Activated CD8-positive, alpha-beta T cell treated with anti-CD3 and anti-CD28 coated beads for 36 hours (primary cell): ENCODE results near the gene APPL2. TPM values are rescaled to one million over a fixed set of nuclear protein-coding genes. Genes with fewer than 3 reads are reported as not detected.

Experiments used
- ATAC-seq: fragments of 200-7000 bp; cut with Tn5 transposase; one replicate; pipeline ENCODE4 v1.10.0; 2021; ENCODE audit warnings: mild to moderate bottlenecking, moderate library complexity
- CTCF ChIA-PET: fragments of 350-600 bp; sonication (Branson Sonifier 250); formaldehyde crosslinking; loops from one replicate; lab custom pipeline; 2021; ENCODE audit warnings: antibody characterized with exemption; lab: Charles Lee
- POLR2A ChIA-PET: fragments of 350-600 bp; sonication (Branson Sonifier 250); formaldehyde crosslinking; loops from one replicate; lab custom pipeline; 2021; ENCODE audit warnings: antibody characterized with exemption; lab: Charles Lee
- DNase-seq: peaks from one replicate; pipeline ENCODE4 v3.0.0-alpha.2; 2020
- H3K27ac Mint-ChIP-seq: one replicate; pipeline ENCODE4 v1.8.0; 2021; ENCODE audit warnings: mild to moderate bottlenecking, mixed read lengths
- H3K27me3 Mint-ChIP-seq: one replicate; pipeline ENCODE4 v1.8.0; 2021; ENCODE audit warnings: mixed read lengths
- H3K36me3 Mint-ChIP-seq: one replicate; pipeline ENCODE4 v1.8.0; 2021; ENCODE audit warnings: low read depth, mixed read lengths
- H3K4me1 Mint-ChIP-seq: one replicate; pipeline ENCODE4 v1.8.0; 2021; ENCODE audit warnings: low read depth, mixed read lengths
- H3K4me3 Mint-ChIP-seq: one replicate; pipeline ENCODE4 v1.8.0; 2021; ENCODE audit warnings: mild to moderate bottlenecking, moderate library complexity, mixed read lengths
- H3K9me3 Mint-ChIP-seq: one replicate; pipeline ENCODE4 v1.8.0; 2021; ENCODE audit warnings: mixed read lengths
- intact Hi-C: fragments of 100-400 bp; cut with micrococcal nuclease; formaldehyde crosslinking; loops from one replicate; pipeline ENCODE4 v1.10.0; 2022
- total RNA-seq, 2 experiments: library from RNA; stranded (reverse); gene quantifications; one replicate each; pipeline ENCODE4 v1.2.3, GENCODE V29; 2021
- TF ChIP-seq, protein P1 (sequence below): fragments of 200-600 bp; IDR thresholded peaks from one replicate; pipeline ENCODE4 v1.8.0; 2022; ENCODE audit warnings: antibody characterized with exemption, mild to moderate bottlenecking

The APPL2 gene
- total RNA-seq, 2 experiments from 2014 or later: 14.5 to 15.8 TPM

DNA sequence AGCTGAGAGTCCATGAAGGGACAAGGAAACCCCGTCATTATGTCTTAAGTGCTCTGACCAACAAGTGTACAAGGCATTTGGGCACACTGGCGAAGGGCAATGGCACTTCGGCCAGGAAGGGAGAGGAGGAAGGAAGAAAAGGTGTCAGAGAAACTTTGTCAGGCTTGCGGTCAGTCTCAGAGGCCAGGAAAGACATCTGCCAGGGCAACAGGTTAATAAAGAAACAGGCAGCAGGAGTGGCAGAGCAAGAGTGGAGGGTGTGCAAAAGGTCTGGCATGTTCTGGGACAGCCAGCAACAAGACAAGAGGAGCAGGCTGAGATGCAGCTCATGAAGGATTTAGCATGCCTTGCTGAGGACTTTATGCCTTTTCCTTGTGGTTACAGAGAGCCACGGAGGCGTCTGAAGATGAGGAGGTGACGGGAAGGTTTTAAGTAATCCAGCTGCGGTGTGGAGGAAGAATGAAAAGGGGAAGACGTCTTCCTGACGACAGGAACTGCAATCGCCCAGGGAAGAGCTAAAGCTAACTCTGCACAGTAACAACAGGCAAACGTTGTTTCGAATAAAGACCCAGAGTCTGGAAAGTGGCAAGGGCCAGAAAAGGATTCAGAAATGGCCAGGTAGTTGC lies 13.1 kb downstream of the APPL2 start:
- Mint-ChIP-seq H3K36me3 (peaks cover 18% of the 10 kb centered on the region), H3K4me1 (peaks cover 31% of the 10 kb centered on the region), H3K4me3 (no peak overlapping the region), H3K27me3 (no peaks in the 10 kb centered on the region), H3K27ac (no peak overlapping the region), H3K9me3 (no peaks in the 10 kb centered on the region)
- intact Hi-C loops: no loop called here
- CTCF ChIA-PET: no interaction called here
- TF ChIP-seq, protein P1, sequence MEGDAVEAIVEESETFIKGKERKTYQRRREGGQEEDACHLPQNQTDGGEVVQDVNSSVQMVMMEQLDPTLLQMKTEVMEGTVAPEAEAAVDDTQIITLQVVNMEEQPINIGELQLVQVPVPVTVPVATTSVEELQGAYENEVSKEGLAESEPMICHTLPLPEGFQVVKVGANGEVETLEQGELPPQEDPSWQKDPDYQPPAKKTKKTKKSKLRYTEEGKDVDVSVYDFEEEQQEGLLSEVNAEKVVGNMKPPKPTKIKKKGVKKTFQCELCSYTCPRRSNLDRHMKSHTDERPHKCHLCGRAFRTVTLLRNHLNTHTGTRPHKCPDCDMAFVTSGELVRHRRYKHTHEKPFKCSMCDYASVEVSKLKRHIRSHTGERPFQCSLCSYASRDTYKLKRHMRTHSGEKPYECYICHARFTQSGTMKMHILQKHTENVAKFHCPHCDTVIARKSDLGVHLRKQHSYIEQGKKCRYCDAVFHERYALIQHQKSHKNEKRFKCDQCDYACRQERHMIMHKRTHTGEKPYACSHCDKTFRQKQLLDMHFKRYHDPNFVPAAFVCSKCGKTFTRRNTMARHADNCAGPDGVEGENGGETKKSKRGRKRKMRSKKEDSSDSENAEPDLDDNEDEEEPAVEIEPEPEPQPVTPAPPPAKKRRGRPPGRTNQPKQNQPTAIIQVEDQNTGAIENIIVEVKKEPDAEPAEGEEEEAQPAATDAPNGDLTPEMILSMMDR: no peak
- ATAC-seq (no peak), DNase-seq (no peak)
- POLR2A ChIA-PET: no interaction called here

DNA sequence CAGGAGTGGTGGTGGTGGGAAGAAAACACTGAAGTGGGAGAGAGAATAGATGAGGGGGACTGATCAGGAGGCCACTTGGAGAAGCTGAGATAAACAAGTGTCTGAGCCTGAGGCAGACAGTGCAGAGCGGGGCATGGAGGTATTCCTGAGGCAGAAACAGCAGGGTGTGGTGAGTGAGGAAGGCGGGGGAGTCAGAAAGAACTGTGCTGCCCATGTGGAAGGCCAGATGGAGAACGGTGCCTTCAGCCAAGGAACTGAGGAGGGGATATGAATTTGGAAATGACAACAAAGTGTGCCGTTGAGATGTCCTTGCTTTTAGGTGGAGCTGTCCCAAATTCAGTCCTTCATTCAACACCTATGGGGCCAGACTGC lies 13.7 kb downstream of the APPL2 start:
- Mint-ChIP-seq H3K36me3 (peaks cover 15% of the 10 kb centered on the region), H3K9me3 (no peaks in the 10 kb centered on the region), H3K4me3 (no peak overlapping the region), H3K27me3 (no peaks in the 10 kb centered on the region), H3K4me1 (peaks cover 25% of the 10 kb centered on the region), H3K27ac (no peak overlapping the region)
- POLR2A ChIA-PET: interaction anchor here (1.4 kb wide), 1 partner anchor 13 kb away, joined by 3 read pairs; the partner anchor contains the start of gene APPL2
- no peak for ATAC-seq
- no peak for DNase-seq
- intact Hi-C loops: no loop called here
- CTCF ChIA-PET: no interaction called here
- TF ChIP-seq, protein P1: no peak

DNA sequence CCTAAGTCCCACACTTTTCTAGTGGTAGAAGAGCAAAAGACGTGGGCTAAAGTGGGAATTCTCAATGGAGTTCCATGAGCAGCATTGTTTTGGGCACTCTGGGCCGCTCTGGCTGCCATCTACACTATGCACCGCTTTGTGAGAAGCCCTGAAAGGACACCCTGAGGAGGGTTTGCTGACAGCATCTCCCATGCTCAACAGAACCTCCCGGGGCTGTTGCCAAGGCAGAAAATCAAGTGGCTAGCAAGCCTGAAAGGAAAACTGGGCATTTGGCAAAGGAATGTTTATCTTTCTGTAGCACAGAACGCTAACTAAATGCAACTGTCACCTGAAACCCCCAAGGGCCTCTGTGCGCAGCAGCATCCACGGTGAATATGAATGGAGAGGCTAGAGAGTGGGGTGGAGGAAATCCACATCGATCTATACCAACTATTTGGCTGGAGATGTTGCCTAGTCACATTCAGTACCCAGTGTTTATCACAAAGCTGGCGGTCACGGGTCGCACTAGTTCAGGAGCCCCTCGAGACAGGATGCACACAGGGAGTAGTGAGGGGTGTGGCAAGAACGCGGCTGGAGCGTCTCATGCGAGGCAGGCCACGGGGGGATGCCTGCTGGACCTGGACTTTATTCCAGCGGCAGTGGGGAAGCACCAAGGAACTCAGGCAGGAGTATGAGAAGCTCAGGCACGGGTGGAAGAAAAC lies 14.2 kb downstream of the APPL2 start:
- H3K9me3 Mint-ChIP-seq: no peaks in the 10 kb centered on the region
- CTCF ChIA-PET: interaction anchor here (1.4 kb wide), 1 partner anchor 162 kb away, joined by 3 read pairs; no protein-coding TSS in a partner anchor
- no peak overlapping the region for H3K27ac Mint-ChIP-seq
- ATAC-seq (no peak), DNase-seq (no peak)
- peaks cover 16% of the 10 kb centered on the region for H3K36me3 Mint-ChIP-seq
- TF ChIP-seq, protein P1: no peak
- peaks cover 24% of the 10 kb centered on the region for H3K4me1 Mint-ChIP-seq
- no peaks in the 10 kb centered on the region for H3K27me3 Mint-ChIP-seq
- H3K4me3 Mint-ChIP-seq: no peak overlapping the region
- intact Hi-C loops: no loop called here
- POLR2A ChIA-PET: interaction anchor here (0.6 to 1.4 kb wide), 2 partner anchors 14 to 241 kb away, joined by 3 read pairs; partner anchors contain the start of gene APPL2

DNA sequence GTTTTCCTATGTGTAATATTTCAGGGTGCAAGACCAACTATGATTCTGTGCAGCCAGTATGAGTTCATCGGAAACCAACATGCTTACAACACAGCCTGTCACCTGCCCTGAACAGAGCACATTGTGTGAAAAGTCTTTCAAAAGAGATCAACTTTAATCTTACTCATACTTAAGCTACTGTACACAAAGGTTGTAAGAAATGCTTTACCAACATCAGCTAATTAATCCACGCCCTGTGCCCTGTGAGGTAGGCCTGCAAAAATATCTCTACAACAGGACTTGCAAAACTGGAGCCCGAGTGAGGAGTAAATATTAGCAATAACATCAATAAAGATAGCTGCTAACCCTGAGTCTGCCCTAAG lies 15.1 kb downstream of the APPL2 start:
- ATAC-seq (no peak), DNase-seq (no peak)
- Mint-ChIP-seq H3K4me1 (peaks cover 16% of the 10 kb centered on the region), H3K27ac (no peak overlapping the region), H3K9me3 (no peaks in the 10 kb centered on the region), H3K27me3 (no peaks in the 10 kb centered on the region), H3K36me3 (peaks cover 9% of the 10 kb centered on the region), H3K4me3 (no peak overlapping the region)
- TF ChIP-seq, protein P1: no peak
- ChIA-PET CTCF (interaction anchor here (1.4 kb wide), 1 partner anchor 163 kb away, joined by 3 read pairs; no protein-coding TSS in a partner anchor), POLR2A (interaction anchor here (0.6 to 1.4 kb wide), 2 partner anchors 15 to 1780 kb away, joined by 3 to 4 read pairs; partner anchors contain the start of gene APPL2)
- intact Hi-C loops: no loop called here
